Measurements from ENCODE around the gene BCR.
A peak's percentile ranks its signal among the peaks of the same experiment; 100 is the strongest.

The BCR gene

DNA sequence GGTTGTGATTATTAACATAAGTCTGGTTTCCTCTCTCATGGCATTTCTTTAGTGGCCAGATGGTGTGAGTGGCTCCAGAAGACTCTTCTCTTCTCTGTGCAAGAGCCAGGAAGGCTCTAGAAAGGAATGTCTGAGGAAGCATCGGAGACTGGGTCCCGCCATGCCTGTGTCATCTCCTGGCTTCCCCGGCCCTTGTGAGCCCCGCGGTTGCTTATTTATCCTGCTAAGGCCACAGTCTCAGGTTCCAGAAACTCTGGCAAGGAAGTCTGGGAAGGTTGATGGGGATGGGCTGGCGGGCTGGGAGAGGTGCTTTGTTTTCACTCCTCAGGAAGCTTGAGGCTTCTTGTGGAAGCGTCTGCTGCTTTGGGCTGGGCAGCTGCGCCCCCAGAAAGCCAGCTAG lies 18.9 kb downstream of the BCR start:
- no peak for DNase-seq (ENCODE audit: low read depth in 2 of 2)

DNA sequence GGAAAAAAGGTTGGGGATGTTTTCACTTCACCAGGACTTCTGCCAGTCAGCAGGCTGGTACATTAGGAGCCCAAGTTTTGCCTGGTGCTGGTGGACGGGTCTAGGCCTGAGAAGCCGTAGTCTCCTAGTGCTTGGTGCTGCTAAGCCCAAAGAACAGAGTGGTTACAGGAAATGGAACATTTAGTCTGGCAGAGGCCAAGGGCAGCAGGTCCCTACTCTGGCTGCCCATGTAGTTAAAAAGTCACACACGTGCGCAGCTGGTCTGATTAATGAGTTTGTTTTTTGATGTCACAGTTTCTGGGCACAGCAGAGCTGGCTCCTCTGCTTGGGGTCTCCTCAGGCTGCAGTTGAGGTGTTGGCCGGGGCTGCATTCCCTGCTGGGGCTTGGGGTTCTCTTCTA lies 20.6 kb downstream of the BCR start:
- DNase-seq (ENCODE audit: low read depth in 2 of 2) = no peak

DNA sequence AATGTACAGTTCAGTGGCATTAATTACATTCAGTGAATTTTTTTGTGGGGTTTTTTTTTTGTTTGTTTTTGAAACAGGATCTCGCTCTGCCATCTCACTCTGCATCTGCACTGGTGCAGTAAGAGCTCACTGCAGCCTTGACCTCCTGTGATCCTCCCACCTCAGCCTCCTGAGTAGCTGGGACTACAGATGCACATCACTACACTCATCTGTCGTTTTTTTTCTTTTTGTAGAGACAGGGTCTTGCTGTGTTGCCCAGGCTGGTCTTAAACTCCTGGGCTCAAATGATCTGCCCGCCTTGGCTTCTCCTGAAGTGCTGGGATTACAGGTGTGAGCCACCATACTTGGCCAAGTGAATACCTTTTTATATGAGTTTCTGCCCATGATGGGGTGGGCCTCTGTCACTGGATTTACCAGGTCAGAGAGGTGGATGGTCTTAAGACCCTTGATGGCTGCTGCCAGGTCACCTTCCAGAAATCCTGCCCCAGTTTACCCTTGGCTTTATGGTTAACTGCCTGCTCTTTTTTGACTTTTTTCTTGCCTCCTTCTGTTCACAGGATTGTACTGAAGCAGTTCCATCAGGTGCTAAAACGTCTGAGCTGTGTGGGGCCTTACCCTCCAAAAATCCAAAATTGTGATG lies 22.6 kb downstream of the BCR start:
- no peak for DNase-seq (ENCODE audit: low read depth in 2 of 2)

DNA sequence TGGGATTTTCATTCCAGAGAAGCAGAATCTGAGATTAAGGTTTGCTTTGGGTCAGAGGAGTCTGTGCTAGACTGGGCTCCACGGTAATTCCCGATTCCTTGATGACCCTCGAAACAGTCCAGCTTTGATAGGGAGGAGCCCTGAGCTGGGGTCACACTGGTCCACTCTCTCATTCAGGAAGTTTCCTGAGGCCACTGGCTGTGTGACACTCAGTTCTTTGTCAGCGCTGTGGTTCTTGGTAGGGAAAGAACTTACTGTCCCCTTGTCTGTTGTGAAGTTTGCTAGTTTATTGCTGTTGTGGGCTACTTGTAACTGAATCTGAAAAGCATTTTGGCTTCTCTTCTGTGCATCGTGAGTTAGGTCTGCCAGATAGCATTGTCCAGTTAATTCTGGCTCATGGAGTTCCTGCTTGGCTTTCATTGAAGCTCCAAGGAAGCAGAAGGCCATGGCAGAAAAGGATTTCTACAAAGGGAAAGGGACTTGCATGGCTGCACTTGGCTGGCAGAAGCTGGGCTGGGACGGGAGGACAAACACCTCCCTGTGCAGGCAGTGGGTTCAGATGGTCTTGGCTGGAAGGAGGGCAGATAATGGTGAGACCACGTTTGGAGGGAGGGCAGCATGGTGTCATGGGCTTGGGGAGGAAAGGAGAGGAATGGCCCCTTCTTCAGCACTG lies 23.3 kb downstream of the BCR start:
- DNase-seq (ENCODE audit: low read depth in 2 of 2) = no peak

DNA sequence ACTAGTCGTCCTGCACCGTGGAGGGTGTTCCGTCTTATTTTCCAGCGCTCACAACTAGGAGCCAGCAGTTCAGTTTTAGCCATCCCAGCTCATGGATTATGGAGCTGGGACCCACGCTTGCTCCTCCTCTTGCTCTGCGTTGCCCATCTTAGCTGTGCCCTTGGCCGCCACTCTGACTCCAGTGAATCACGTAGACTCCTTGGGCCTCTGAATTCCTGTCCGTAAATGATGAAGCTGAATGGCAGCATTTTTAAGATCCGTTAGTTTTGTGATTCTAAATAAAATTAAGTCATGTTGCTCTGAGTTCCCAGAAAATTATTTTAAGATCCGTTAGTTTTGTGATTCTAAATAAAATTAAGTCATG lies 23.8 kb downstream of the BCR start:
- DNase-seq (ENCODE audit: low read depth in 2 of 2) = no peak

DNA sequence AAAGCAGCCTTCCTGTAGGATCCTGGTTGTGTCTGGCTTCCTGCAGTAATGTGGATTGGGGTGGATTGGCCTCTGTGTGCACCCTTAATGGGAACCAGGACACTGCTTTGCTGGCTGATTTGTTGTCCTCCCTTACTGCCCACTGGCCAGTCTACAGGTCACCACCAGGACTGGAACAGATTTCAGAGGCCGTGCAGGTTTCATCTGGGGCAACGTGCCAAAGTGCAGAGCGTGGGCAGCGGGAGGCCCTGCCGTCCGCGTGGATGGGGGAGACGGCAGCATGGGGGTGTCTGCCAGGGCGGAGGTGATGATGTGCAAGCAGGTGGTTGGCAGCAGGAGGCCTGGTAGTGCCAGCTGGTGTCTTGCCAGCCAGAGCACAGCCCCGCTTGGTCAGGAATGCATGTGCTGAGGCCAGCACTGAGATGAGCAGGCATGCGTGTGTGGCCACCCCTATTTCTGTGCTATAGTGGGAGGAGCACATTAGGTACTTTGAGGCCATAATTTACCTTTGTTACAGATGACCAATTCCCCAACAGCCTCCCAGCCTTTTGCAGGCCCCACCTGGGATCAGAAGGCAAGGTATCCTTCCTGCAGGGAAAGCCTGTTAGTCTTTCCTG lies 24.3 kb downstream of the BCR start:
- DNase-seq (ENCODE audit: low read depth in 2 of 2) = no peak

DNA sequence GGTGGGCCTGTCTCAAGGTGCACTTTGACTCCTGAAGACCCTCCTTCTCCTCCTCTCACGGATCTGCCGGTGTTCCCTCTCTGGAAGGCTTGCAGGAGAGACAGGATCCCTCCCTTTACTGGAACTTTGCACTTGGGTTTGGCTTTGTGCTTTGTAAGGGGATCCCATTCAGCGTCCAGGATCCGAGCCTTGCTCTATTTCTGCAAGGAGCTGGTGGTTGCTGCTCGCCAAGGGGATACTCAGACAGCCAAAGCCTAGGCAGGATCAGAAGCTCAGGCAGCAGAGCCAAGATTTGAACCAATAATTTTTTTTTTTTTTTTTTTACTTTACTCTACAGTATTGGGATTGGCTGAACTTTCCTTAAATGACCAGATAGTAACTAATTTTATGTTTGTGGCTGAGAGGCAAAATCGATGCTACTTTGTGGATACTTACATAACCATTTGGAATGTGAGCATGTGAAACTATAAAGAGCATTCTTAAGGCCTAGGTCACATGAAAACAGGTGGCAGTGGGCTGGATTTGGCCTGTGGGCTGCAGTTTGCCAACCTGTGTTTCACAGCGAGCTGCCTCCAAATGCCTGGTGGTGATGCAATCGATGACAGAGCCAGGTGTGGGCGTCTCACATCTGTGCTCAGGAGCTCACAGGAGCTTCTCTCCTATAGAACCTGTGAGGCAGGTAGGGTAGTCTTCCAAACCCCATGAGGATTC lies 25.2 kb downstream of the BCR start:
- DNase-seq (ENCODE audit: low read depth in 2 of 2) = no peak

DNA sequence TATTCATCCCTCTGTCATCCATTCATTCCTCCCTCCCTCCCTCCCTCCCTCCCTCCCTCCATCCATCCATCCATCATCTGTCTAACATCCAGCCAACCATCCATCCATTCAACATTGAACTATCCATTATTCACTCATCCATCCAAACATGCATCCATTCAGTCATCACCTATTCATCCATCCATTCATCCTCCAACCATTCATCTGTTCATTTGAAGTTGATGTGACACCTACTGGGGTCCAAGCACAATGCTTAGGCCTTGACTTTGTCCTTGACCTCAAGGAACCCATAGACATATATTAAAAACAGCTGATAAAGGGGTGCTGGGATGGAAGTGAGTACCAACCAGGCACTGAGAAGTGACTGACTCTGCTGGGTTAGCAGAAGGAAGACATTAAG lies 26.6 kb downstream of the BCR start:
- no peak for DNase-seq (ENCODE audit: low read depth in 2 of 2)

DNA sequence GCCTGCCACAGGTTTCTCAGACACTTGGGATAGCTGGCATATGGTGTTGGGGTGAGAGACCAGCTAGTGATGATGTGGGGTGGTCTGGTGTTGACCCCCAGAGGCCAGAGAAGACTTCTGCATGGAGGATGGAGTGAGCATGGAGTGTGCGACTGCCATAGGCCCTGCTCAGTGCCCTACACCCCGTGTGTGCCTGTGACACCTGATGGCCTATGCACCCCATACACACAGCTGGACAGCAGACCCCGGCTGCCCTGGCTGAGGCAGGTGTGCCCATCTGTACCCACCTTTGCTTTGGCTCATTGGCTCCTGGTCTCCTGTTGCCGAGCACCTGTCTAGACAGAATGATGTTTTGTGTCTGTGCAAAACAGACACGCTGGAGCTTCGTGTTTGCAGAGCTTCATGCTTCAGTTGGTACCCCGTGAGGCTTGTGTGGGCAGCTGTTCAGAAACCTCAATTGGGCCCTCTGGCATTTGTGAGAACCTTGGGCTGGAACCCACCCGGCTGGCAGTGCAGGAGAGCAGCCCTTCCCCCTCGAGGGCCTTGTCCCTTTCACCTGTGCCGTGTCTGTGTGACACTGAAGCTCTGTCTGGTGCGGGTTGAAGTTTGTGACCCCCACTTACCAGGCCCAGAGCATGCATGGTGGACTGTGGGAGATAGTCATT lies 27.6 kb downstream of the BCR start:
- DNase-seq (ENCODE audit: low read depth in 2 of 2) = no peak

DNA sequence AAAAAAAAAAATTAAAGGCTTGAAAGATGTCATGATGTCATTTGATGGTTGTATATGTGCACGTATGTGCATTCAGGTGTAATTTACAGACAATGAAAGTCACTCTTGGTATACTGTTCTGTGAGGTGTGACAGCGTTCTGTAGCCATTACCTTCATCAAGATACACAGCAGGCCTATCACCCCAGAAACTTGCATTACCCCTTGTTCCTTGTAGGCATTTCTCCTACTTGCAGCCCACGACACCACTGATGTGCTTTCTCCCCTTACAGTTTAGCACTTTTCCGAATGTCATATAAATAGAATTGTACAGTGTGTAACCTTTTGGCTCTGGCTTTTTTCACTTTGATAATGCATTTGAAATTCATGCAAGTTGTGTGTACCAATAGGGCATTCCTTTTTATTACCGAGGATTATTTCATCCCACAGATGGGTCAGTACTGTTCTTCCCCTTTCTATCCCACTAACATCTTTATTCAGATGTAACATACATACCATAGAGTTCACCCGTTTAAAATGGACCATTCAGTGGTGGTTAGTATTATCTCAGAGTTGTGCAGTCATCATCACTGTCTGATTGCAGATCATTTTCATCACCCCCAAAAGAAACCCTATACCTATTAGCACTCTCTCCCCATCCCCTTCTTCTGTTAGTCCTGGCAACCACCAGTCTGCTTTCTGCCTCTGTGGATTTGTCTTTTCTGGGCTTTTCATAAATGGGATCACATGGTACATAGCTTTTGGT lies 30.3 kb downstream of the BCR start:
- no peak for DNase-seq (ENCODE audit: low read depth in 2 of 2)

DNA sequence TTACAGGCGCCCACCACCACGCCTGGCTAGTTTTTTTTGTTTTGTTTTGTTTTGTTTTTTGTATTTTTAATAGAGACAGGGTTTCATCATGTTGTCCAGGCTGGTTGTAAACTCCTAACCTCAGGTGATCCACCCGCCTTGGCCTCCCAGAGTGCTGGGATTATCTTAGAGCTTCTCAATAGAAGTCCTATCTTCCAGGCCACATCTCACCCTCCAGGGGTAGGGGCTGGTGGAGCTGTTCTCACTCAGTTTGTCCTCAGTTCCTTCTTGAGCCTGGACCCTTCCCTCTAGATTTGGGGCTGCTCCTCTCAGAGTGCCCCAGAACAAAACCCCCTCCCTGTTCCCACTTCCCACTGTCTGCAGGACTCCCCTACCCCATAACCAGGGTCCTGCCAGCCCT lies 31.3 kb downstream of the BCR start:
- DNase-seq (ENCODE audit: low read depth in 2 of 2) = no peak

DNA sequence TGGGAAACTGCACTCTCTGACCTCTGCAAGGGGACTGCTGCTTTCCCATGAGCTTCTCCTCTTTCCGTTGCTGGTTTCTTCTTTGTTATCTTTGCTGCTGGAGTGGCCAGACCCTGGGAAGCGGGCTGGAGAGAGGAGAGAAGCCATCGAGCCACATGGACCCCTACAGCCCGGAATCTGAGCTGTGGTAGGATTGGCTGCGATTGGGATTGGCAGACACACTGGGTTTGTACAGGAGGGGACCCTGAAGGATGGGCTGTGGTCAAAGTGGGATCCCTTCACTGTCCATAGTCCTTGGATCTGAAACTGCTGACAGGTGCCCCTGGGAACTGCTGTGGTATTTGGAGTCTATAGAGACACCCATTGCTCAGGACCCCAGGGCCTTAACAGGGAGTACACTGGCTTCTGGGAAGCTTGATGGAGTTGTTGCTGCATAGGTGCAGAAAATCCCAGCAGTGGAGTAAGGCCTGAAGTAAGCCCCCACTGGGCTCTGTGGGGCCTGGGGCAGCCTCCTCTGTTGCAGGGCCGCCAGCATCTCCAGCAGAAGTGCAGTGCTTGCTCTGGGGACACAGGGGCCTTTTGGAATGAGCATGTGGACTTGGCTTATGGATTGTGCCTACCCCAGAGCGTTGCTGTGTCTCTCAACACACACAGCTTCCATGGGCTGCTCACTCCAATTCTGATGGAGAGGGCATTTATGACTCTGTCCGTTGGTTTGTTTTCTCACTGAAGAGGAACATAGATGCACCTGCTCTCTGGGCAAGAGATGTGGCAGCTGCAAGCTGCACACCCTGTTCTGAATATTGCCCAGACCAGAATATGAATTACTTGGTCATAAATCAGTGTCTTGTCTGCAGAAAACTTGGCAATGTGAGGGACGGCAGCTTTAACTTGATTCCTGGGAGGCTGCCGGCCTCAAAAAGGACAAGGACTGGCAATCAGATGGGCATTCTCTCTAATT lies 32.0 kb downstream of the BCR start:
- DNase-seq (ENCODE audit: low read depth in 2 of 2) = no peak

DNA sequence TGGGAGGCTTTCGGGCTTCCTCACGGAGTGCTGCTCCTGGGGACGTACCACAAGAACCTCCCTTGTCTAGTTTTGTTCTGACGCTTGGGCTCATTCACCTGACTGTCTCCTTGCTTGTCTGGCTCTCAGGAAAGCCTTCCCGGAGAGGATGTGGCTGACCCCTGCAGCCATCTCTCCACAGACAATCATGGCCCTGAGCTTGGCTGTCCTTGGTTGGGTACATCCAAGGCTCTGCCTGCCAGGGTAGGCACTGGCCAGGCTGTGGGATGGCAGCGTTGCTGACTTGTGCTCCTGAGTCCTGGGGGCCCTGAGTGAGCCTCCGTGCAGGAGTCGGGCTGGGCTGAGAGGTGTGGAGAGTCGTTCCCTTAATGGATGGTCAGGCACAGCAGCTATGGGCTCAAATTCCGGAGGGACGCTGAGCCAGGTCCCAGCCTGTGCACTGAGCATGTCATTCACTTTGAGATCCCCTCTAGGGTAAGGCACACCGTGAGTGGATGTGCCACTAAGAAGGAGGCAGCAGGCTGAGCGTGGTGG lies 32.8 kb downstream of the BCR start:
- no peak for DNase-seq (ENCODE audit: low read depth in 2 of 2)

DNA sequence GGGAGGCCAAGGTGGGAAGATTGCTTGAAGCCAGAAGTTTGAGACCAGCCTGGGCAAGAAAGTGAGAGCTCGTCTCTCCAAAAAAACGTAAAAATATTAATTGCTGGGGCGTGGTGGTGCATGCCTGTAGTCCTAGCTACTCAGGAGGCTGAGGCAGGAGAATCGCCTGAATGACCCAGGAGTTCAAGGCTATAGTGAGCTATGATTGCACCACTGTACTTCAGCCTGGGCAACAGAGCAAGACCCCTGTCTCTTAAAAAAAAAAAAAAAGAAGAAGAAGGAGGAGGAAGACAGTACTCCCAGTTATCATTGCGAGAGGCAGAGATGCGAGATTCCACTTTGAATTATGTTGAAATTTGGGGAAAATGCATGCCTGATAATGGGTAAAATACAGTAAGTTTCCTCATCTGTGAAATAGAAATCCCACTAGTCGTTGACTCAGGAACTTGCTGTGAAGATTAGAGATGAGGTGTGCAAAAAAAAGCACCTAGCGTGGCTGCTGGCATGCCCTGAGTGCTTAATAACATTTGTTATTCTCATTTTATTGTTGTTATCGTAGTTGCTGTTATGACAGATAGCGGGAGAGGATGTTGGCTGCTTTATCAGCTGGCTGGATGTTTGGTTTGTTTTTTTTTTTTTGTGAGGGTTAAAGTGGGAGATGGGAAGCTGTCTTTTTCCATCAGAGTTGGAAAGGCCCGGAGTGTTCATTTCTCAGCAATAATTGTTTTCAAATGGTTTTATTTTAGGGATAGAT lies 33.4 kb downstream of the BCR start:
- DNase-seq (ENCODE audit: low read depth in 2 of 2) = no peak

DNA sequence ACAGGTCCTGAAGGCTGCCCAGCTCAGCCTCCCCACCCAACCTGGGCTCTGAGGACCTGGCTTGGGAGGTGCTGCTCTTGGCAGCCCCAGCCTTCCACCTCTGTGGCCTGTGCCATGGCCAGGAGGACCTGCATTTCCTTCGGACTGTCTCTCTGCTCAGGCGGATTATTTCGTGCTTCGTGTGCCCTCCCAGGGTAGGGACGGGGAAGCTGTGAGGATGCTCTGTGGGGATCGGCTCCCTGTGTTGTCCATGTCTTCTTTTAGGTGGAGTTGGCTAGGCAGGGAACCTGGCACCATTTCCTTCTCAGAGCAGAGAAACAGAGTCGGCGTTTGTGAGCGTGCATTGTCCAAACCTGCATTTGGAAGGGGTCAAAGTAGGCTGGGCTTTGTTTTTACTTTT lies 34.1 kb downstream of the BCR start:
- DNase-seq (ENCODE audit: low read depth in 2 of 2) = no peak

DNA sequence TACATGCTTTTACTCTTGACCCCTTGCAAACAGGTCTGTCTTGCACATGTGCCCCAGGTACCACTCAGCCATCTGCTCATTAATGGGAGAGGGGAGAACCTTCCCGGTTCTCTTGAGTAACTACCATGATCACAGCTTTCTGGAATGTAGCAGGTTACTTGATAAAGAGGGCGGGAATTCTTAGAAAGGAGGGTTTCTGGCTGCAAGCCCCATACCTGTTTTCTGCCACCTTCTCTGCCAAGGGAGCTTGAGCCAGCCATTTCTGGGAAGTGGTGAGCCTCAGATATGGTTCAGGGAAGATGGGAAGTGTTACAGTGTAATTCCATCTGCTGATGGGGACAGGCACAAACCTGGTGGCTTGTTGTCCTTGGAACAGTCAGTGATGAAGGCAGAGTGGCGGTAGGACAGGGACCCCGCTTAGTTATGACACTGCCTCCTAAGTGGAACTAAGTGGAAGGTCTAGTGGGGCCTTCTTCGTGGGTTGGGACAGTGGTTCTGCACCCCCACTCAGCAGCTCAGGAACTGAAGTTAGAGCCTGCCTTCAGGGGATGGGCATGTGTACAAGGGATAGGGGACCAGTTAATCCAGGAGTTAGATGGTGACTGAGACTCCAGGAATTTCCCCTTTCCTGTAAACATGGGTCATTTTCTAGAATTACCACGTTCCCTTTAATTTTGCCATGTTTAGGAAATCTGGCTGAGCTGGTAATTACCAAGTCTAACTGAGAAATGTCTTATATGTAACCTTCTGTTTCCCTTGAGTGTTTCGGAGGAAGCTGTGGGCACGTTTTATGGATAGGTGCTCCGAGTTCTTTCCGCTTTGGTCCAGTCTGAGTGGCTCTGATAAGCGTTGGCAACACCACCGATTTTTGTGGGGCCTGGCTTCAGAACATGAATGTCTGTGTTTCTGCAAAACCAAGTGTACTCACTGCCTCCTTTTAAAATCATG lies 35.3 kb downstream of the BCR start:
- no peak for DNase-seq (ENCODE audit: low read depth in 2 of 2)

DNA sequence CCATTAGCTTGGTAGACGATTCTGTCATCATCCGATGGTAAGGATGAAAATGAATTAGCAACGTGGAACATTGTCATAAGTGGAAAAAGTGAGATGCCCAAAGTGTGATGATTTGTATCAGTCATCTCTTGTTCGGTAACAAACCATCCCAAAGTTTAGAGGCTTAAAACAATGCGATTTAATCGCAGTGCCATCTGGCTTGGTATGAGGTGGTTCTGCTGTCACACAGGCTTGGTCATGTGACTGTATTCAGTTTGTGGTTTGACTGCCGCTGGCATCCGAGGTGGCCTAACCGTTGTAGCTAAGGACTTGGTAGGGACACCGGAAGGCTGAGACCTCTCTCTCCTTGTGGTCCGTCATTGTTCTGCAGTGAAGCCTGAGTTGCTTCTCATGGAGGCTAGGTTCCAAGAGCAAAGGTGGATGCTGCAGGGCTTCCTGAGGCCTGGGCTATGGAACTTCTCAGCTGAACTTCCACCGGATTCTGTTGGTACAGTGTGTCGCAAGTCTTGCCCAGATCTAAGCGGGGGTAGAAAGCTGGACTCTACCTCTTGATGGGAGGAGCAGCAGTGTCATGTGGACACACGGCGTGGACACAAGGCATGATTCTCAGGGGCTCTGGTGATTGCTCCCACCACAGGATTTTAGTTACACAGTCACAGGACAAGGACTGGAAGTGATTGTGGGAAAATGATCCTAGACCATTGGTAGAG lies 36.3 kb downstream of the BCR start:
- DNase-seq (ENCODE audit: low read depth in 2 of 2) = peak; percentile 26 to 31

Measured in stimulated activated CD8-positive, alpha-beta memory T cell treated with anti-CD3 and anti-CD28 coated beads, Interleukin-2, amount 100 ng/mL, for 1 hour (primary cell).